ENCODE results near the gene NDST1.

NDST1 gene

DNA sequence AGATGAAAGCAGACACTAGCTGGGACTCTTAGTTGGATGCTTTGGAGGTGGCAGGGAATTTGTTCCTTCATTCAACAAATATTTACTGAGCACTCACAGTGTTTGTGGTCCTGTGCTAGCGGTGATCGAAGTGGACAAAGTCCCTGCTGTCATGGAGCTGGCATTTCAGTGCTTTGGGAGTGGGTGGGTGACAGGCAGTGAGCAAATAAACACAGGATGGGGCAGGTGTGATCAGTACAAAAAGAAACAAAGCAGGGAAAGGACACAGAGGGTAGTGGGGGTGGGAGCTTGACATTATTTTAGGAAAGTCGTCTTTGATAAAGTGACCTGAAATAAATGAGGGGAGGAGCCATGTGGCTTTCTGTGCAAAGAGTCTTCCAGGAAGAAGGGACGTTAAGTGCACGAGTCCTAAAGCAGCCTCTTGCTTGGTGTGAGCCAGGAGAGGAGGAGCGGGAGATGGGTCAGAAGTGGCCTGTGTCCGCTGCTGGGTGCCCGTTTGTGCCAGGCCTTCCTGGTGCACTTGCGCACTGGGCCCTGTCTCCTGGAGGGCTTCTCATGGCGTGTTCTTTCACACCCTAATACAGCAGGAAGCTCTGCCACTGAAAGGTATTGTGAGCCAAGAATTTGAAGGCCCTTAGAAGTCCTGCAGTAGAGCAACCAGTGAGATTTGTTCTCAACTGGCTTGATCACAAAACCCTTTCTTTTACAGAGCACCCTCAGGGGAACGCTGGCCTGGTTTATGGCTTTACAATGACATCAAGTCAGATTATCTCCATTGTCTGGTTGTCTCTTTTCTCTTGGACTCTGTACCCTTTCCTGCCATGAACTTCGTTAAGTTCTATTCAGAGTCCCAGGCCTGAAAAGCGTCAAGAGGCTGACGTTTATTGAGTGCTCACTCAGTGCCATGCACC lies 14.8 kb downstream of the NDST1 start:
- TF ChIP-seq, protein P1, sequence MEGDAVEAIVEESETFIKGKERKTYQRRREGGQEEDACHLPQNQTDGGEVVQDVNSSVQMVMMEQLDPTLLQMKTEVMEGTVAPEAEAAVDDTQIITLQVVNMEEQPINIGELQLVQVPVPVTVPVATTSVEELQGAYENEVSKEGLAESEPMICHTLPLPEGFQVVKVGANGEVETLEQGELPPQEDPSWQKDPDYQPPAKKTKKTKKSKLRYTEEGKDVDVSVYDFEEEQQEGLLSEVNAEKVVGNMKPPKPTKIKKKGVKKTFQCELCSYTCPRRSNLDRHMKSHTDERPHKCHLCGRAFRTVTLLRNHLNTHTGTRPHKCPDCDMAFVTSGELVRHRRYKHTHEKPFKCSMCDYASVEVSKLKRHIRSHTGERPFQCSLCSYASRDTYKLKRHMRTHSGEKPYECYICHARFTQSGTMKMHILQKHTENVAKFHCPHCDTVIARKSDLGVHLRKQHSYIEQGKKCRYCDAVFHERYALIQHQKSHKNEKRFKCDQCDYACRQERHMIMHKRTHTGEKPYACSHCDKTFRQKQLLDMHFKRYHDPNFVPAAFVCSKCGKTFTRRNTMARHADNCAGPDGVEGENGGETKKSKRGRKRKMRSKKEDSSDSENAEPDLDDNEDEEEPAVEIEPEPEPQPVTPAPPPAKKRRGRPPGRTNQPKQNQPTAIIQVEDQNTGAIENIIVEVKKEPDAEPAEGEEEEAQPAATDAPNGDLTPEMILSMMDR (IDR thresholded peaks at IDR 0.05) = no peak
- Histone ChIP-seq H3K27me3 (no peaks in the 10 kb centered on the region), H3K4me1 (peaks cover 2 to 89% (median 66%) of the 10 kb centered on the region in 4 donors), H3K27ac (no peak overlapping the region), H3K36me3 (peaks cover 8 to 30% (median 10%) of the 10 kb centered on the region in 3 donors), H3K9me3 (no peaks in the 10 kb centered on the region), H3K4me3 (no peak overlapping the region)
- intact Hi-C loops (cut with DNase I; ENCODE audit: low total_unique reads) = loop anchor here (2.0 to 5.0 kb wide), 2 partner anchors 35 to 62 kb away; no protein-coding TSS in a partner anchor
- no peak for DNase-seq

DNA sequence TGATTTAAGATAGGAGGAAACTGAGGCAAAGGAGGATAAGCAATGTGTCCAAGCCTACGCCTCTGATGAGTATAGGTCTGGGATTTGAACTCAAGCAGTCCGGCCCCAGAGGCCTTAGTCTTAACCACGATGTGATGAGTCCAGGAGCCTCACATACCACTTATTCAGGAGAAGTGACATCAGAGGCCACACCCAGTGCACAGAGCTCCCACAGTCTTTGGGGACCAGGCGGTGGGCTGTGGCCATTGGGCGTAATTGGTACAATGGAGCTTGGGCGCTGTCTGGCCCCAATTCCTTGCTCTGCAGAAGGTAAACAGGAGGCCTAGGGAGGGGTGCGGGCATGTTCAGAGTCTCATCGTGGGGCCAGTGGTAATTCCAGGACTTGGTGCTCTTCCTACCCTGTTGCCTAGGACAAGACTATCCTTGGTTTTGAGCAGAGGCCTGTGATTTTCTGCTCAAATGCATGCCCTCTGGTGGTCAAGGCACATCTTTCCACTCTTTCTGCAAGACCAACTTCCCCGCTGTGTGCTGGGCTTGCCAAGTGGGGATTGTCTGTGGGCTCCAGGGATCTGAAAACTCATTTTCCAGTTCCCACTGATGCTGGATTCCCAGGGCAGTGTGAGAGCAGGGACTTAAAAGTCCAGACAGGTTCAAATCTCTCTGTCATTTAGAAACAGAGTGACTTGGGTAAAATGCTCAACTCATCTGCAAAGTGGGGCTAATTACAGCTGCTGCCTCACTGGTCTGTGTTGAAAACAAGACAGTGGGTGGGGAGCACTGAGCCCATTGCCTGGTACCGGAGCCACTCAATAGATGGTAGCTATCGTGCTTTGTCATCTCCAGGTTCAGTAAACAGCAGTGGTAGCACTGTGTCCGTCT lies 15.8 kb downstream of the NDST1 start:
- Histone ChIP-seq H3K4me1 (peaks cover 0 to 81% (median 58%) of the 10 kb centered on the region in 4 donors), H3K36me3 (peaks cover 16 to 36% (median 18%) of the 10 kb centered on the region in 3 donors), H3K27ac (peak overlapping the region in 1 of 2 donors; percentile 11), H3K9me3 (no peaks in the 10 kb centered on the region), H3K4me3 (no peak overlapping the region), H3K27me3 (no peaks in the 10 kb centered on the region)
- intact Hi-C loops (cut with DNase I; ENCODE audit: low total_unique reads) = loop anchor here (2.0 to 5.0 kb wide), 2 partner anchors 36 to 63 kb away; no protein-coding TSS in a partner anchor
- TF ChIP-seq, protein P1 (IDR thresholded peaks at IDR 0.05) = peak; percentile 57 to 68
- DNase-seq = peak in 1 of 2 donors; percentile 36

DNA sequence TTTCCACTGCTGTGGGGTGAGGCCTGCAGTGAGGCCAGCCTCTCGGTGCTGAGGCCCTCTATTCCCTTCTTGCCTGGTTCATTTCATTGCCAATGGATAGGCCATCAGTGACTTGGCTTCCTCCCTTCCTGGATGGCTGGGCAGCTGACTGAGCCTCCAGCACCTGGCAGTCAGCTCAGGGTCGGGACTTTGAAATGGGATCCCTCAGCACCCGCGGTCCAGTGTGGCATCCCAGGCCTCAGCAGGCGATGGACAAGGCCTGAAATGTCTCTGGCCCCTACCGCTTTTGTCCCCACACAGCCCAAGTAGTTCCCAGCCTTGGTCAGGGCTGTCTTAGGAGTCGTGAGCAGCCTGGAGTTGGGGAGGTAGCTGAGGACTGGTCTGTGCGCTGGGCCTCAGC lies 17.2 kb downstream of the NDST1 start:
- no peak overlapping the region for H3K27ac ChIP-seq
- TF ChIP-seq, protein P1 (IDR thresholded peaks at IDR 0.05) = no peak
- H3K36me3 ChIP-seq = peaks cover 16 to 32% (median 18%) of the 10 kb centered on the region in 3 donors
- intact Hi-C loops (cut with DNase I; ENCODE audit: low total_unique reads) = no loop called here
- no peak overlapping the region for H3K4me3 ChIP-seq
- H3K4me1 ChIP-seq = peaks cover 0 to 80% (median 58%) of the 10 kb centered on the region in 4 donors
- no peak for DNase-seq
- no peaks in the 10 kb centered on the region for H3K9me3 ChIP-seq
- H3K27me3 ChIP-seq = no peaks in the 10 kb centered on the region

DNA sequence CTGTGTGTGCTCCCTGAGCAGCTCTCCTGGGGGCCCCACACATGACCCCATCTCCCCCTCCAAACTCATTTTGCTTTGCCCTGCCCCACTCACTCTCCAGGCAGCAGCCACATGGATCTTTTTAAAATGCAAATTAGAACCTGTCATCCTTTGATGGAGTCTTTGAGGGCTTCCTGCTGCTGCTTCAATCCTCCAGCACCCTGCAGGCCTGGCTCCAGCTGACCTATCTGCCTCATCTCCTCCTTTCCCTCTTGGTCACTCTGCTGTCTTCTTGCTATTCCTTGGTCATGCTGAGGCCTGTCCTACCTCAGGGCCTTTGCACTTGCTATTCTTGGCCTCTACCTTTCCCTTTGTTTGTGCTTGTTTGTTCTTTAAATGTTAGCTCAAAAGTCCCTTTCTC lies 17.9 kb downstream of the NDST1 start:
- no peak for DNase-seq
- peaks cover 0 to 78% (median 55%) of the 10 kb centered on the region in 4 donors for H3K4me1 ChIP-seq
- no peak overlapping the region for H3K4me3 ChIP-seq
- H3K9me3 ChIP-seq = no peaks in the 10 kb centered on the region
- H3K27ac ChIP-seq = no peak overlapping the region
- intact Hi-C loops (cut with DNase I; ENCODE audit: low total_unique reads) = no loop called here
- TF ChIP-seq, protein P1 (IDR thresholded peaks at IDR 0.05) = no peak
- peaks cover 16 to 34% (median 18%) of the 10 kb centered on the region in 3 donors for H3K36me3 ChIP-seq
- H3K27me3 ChIP-seq = no peaks in the 10 kb centered on the region

DNA sequence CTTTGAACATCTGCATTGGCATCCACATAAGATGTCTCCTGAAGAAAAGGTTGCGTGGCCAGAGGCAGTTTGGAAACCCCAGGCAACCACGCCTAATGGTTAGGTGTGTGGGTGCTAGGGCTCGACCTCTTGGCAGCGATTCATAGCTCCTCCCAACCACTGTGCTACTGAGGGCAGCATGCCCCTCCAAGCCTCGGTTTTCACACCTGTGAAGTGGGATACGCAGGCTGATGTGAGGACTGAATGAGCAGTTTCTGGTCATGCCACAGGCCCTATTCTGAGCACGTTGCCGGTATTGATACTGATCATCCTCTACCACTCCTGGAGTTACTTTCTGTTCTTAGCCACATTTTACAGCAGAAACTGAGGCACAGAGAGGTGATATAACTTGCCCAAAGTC lies 19.1 kb downstream of the NDST1 start:
- peaks cover 8 to 34% (median 14%) of the 10 kb centered on the region in 3 donors for H3K36me3 ChIP-seq
- peaks cover 0 to 67% (median 48%) of the 10 kb centered on the region in 4 donors for H3K4me1 ChIP-seq
- H3K4me3 ChIP-seq = no peak overlapping the region
- TF ChIP-seq, protein P1 (IDR thresholded peaks at IDR 0.05) = no peak
- intact Hi-C loops (cut with DNase I; ENCODE audit: low total_unique reads) = no loop called here
- DNase-seq = no peak
- peak overlapping the region in 1 of 2 donors; percentile 6 for H3K27ac ChIP-seq
- H3K27me3 ChIP-seq = no peaks in the 10 kb centered on the region
- H3K9me3 ChIP-seq = no peaks in the 10 kb centered on the region

Measured in tibial artery (tissue), 4 donors.